IPS DF 19.7 (cell line): Measurements from ENCODE around the gene CEP78.

Source experiments
- DNase-seq: peaks from one replicate; pipeline ENCODE4 v3.0.0-alpha.2; 2013; ENCODE audit warnings: low read depth, low spot score

CEP78 gene

GRCh38 chr9:78306222-78307076 lies 70.6 kb downstream of the CEP78 start:
- no peak for DNase-seq

- no peak for DNase-seq
Observed at GRCh38 chr9:78307360-78307759, 71.5 kb downstream of the CEP78 start.

GRCh38 chr9:78309066-78309465 lies 73.2 kb downstream of the CEP78 start:
- DNase-seq: no peak

- DNase-seq: no peak
Observed at GRCh38 chr9:78311075-78311474, 75.2 kb downstream of the CEP78 start.

GRCh38 chr9:78311886-78312524 lies 76.1 kb downstream of the CEP78 start:
- DNase-seq: no peak

DNA sequence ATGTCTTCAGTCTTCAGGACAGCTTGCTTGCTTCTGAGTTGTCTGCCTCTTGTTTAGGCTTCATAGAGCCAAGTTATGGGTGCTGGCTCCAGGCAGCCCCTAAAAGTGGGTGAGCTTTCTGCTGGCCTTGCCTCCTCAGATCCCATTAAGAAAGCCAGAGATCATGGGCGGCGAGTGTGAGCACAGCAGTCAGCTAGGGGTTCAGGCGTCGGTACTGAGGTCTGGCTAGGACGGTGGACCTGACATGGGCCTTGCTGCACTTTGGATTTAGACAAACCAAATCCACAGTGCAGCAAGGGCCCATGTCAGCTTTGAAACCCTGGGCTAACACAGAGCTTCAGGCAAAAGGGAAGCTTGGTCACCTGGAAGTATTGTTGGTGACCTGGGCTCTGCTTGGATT lies 78.7 kb downstream of the CEP78 start:
- DNase-seq: no peak

GRCh38 chr9:78314953-78315870 lies 79.3 kb downstream of the CEP78 start:
- DNase-seq: no peak

- no peak for DNase-seq
Observed at GRCh38 chr9:78316166-78316892, 80.5 kb downstream of the CEP78 start.

GRCh38 chr9:78319197-78320029 lies 83.5 kb downstream of the CEP78 start:
- DNase-seq: no peak

- no peak for DNase-seq
Observed at GRCh38 chr9:78320030-78320693, 84.3 kb downstream of the CEP78 start.

- no peak for DNase-seq
Observed at GRCh38 chr9:78320875-78321496, 85.1 kb downstream of the CEP78 start.

DNA sequence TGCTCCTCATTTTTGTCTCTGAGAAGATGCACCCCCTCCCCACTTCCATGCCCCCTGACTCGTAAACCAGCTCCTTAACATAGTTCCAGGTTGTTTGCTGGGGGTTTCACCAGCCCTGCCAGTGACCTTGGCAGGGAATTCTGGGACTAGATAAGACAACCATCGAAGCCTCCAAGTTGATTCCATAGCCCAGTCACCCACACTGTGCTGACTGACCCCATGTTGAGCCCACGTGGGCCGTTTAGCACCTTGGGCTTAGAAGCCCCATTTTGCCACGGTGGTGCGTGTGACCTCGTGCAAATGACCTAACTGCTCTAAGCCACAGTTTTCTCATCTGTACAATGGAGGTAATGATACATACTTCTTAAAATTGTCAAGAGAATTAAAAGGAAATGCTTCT lies 85.6 kb downstream of the CEP78 start:
- DNase-seq: no peak

GRCh38 chr9:78324068-78324650 lies 88.3 kb downstream of the CEP78 start:
- DNase-seq: no peak

- no peak for DNase-seq
Observed at GRCh38 chr9:78324682-78325081, 88.8 kb downstream of the CEP78 start.

DNA sequence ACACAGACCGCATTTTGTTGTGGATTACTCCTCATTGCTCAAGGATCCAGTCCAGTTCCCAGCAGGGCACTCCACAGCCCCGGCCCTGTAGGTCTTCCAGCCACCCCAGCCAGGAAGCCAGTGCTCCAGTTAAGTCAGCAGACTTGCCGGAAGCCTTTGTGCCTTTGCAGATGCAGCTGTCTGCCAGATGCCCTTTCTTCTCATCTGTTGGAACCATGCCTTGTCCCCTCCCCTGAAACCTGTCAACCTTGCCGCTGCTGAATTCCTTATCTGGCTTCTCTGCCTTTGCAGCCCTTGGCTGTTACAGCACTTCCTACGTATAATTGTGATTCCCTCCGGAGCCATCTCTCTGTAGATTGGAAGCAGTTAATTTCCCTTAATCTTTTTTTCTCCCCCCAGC lies 89.5 kb downstream of the CEP78 start:
- no peak for DNase-seq

DNA sequence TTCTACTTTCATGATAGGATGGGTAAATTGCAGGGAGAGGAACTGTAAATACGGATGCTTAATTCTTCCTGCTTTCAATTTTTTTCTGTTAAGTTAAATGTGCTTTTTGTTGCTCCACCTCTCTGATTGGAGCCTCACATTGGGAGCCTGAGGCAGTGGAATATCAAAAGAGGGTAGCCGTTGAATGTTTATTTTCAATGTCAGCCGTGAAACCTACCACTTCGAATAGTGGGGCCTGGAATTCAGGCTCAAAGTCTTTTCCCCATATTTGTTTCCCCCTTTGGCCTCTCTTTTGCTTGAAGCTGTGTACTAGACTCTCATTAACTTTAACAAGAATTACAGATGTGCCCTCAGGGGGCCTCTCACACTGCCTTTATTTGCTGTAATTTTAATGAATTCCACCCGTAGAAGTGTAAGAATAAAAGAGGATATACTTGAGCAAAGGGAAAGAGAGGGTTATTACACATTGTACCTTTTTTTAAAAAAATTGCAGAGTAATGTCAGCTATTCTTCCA lies 90.0 kb downstream of the CEP78 start:
- DNase-seq: no peak

DNA sequence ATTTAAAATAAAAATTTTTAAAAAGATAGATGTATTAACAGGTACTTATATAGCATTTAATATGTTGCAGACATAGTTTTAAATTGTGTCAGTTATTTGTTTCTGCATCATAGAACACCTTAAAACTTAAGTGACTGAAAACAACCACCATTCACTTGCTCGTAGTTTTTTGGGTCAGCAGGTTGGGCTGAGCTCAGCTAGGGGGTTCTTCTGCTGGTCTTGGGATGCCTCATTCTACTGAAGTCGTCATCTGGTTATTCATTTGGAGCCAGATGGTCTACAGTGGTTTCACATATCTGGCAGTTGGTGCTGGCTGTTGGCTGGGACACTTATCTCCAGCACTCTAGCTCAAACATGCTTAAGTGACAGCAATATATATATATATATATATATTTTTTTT lies 90.7 kb downstream of the CEP78 start:
- no peak for DNase-seq
